SK-N-SH (cell line): ENCODE data around the gene KIZ.

Experiments used
- CTCF ChIP-seq: fragments of 200-600 bp; sonication (generic); IDR thresholded peaks from 2 replicates; pipeline ENCODE4 v1.6.1; 2017; ENCODE audit warnings: antibody characterized with exemption, mild to moderate bottlenecking, moderate library complexity
- FOXJ3 ChIP-seq: sonication (generic); formaldehyde crosslinking; IDR thresholded peaks from 2 replicates; pipeline ENCODE4 v1.5.1; 2020; ENCODE audit warnings: mild to moderate bottlenecking, missing genetic modification reagents
- POLR2AphosphoS5 ChIP-seq: IDR thresholded peaks from 2 replicates; pipeline ENCODE4 v1.6.1; 2012; ENCODE audit warnings: low read depth, low read length
- TAF1 ChIP-seq: IDR thresholded peaks from 2 replicates; pipeline ENCODE4 v1.6.1; 2012; ENCODE audit warnings: low read depth, mild to moderate bottlenecking, low read length, moderate library complexity, borderline replicate concordance
- TEAD4 ChIP-seq: IDR thresholded peaks from 2 replicates; pipeline ENCODE4 v1.4.0; 2012; ENCODE audit warnings: mild to moderate bottlenecking, borderline replicate concordance; ENCODE audit not compliant: insufficient read depth

- TF ChIP-seq CTCF (no peak), TAF1 (no peak), FOXJ3 (CRISPR knock-in tag) (no peak), POLR2AphosphoS5 (no peak), TEAD4 (no peak)
Observed at GRCh38 chr20:21270806-21271205, 144.9 kb downstream of the KIZ start.
